HG03103 (cell line): ENCODE measurements around the gene CISD2.
"Not testable (repeated sequence)": the region's sequence is repeated elsewhere in the genome, so short reads cannot be mapped to it uniquely, and the experiment has no call there.

Experiments used
- ATAC-seq: cut with Tn5 transposase; IDR thresholded peaks from one replicate; pipeline ENCODE4 v1.9.1; 2021; ENCODE audit warnings: low read depth; ENCODE audit not compliant: unreplicated experiment

Gene CISD2

DNA sequence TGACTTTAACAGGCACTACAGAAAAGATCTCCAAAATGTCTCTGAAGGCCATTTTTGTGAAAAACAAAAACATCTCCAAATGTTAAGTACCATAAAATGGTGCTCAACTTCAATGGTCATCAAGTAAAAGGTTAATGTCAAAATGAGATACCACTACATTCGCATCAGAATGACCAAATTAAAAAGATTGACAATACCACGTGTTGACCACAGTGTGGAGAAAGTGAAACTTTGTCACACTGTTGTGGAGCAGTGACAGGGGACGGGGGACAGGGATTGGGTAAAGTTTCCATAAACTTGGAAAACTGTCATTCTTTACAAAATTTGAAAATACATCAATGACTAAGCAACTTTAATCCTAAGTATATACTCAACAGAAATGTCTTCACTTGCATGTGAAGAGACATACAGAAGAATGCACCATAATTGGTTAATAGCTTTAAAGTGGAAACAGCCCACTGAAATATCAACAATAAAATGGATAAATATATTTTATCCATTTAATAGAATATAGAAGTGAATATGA, 19.1 kb upstream of the CISD2 start:
- ATAC-seq, result no peak

DNA sequence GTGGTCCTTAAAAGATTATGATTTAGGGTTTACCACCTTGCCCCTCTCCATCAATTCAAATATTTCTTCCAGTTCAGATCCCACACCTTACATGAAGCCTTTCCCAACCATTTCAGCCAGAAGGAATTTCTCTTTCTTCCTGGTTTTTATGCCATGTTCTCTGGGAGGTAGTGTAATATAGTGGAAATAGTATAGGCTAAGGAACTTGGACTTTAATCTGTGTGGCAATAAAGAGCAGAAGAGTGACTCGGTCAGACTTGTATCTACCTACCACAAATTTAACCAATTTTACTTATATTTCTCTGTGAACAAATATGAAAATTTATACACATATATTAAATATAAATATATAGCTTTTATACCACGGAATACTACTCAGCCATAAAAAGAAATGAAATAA, 18.4 kb upstream of the CISD2 start:
- ATAC-seq, result no peak

- ATAC-seq, result no peak
Measured at GRCh38 chr4:102858828-102859464, 9.8 kb upstream of the CISD2 start.

GRCh38 chr4:102860611-102861324, 8.0 kb upstream of the CISD2 start:
- no peak for ATAC-seq

GRCh38 chr4:102862016-102862415, 6.8 kb upstream of the CISD2 start:
- no peak for ATAC-seq

DNA sequence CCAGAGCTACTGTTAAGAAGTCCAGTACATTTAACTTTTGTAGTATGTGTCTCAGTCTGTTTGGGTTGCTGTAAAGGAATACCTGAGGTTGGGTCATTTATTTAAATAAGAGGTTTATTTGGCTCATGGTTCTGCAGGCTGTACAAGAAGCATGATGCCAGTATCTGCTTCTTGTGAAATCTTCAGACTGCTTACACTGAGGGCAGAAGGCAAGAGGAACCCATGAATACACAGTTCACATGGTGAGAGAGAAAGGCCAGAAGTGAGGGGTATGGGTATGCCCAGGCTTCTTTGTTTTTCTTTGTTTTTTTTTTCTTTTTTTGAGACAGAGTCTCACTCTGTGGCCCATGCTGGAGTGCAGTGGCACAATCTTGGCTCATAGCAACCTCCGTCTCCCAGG, 6.0 kb upstream of the CISD2 start:
- ATAC-seq, result no peak

GRCh38 chr4:102865327-102865726, 3.5 kb upstream of the CISD2 start:
- ATAC-seq, result not testable (repeated sequence)

DNA sequence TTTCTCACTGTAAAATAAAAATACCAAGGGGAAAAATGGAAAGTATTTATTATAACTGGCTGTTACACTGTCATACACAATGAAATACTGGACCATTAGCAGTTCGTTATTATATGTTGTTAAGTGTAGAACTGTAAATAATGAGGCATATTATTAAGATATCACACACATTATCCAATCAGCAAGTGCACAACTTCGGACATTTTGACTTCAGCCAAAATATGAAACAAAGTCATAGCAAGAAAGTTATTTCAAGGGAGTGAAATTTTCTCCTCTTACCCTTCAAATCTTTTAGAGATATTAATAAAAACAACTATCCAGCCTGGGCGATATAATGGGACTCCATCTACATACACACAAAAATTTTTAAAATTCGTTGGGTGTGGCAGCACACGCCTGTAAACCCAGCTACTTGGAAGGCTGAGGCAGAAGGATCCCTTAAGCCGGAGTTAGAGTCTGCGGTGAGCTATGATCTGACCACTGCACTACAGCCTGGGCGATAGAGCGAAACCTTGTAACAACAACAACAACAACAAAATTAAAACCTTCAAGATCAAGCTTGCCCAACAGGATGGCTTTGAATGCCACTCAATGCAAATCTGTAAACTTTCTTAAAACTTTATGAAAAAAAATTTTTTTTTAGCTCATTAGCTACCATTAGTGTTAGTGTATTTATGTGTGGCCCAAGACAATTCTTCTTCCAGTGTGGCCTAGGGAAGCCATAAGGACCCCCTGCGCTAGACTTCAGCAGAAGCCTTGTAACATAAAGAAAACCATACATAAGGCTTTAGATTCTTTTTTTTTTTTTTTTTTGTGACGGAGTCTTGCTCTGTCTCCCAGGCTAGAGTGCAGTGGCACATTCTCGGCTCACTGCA, 1.3 kb upstream of the CISD2 start:
- ATAC-seq, result no peak

- ATAC-seq, result no peak
Measured at GRCh38 chr4:102868153-102868780, 525 bp upstream of the CISD2 start.

GRCh38 chr4:102869569-102870197, 891 bp downstream of the CISD2 start:
- ATAC-seq, result peak; percentile 18

- no peak for ATAC-seq
Measured at GRCh38 chr4:102871772-102872171, 3.0 kb downstream of the CISD2 start.

- ATAC-seq, result not testable (repeated sequence)
Measured at GRCh38 chr4:102877477-102878106, 8.8 kb downstream of the CISD2 start.

- ATAC-seq, result not testable (repeated sequence)
Measured at GRCh38 chr4:102878349-102878748, 9.6 kb downstream of the CISD2 start.

- no peak for ATAC-seq
Measured at GRCh38 chr4:102878901-102879300, 10.1 kb downstream of the CISD2 start.

- no peak for ATAC-seq
Measured at GRCh38 chr4:102881343-102881742, 12.6 kb downstream of the CISD2 start.

GRCh38 chr4:102883278-102883677, 14.5 kb downstream of the CISD2 start:
- no peak for ATAC-seq

DNA sequence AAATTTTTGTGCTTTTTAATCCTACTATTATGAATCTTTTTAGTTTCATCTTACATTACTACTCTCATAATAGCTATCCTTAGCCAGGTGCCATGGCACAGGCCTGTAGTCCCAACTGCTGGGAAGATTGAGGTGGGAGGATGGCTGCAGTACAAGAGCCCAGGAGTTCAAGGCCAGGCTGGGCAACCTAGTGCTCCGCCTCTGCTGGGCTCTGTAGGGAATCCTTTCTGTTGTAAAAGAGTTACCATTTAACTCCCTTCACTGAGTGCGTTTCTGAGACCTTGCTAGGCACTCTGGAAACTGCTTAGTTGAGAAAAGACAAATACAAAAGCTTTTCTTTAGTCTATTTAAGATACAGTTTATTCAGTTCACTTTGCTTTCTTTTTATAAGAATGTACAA, 19.8 kb downstream of the CISD2 start:
- ATAC-seq, result not testable (repeated sequence)

DNA sequence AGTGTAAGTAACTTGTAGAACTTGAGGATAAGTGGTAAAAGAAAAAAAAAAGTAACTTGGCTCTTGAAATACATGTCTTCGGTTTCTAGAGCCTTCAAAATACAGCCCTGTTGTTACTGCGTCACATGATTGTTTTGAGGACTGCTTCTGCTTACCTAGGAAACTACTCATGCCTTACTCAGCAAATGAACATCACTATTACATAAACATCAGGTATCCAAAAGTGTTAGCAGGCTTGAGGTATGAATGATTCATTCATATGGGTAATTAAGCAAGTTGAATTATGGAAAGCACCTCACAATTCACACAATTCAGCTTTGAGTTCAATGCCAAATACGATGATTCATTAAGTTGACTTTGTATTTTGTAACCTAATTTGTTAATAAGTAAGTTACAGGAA, 21.1 kb downstream of the CISD2 start:
- not testable (repeated sequence) for ATAC-seq

DNA sequence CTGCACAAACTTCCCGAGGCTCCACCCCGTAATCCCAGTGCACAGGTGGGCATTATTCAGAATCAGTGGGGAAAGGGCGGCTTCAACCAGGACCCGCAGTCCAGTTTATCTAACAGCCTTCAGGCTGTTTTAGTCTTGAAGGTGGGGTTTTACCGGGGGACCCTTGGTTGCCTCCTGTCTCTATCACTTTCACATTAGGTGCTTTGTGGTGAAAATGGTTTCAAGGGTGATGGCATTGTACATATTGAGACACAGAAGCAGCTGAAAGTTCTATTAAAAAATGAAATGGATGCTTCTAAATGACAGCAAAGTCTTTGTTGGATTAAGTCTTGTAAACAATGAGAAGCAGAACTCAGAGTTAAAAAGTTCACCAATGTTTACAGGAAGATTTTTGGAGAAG, 27.8 kb downstream of the CISD2 start:
- ATAC-seq, result not testable (repeated sequence)

GRCh38 chr4:102897610-102898009, 28.8 kb downstream of the CISD2 start:
- not testable (repeated sequence) for ATAC-seq
